Osteoblast (primary cell): ENCODE measurements around the gene CDH6. TPM values are rescaled to one million over a fixed set of nuclear protein-coding genes. Genes with fewer than 3 reads are reported as not detected.

ENCODE experiments used
- DNase-seq: peaks from one replicate; pipeline ENCODE4 v3.0.0; 2011; ENCODE audit warnings: low spot score, mixed read lengths; ENCODE audit not compliant: insufficient read length; ENCODE audit errors: missing footprints
- H2AFZ ChIP-seq: 2 replicates; pipeline ENCODE4 v1.6.0; 2011; ENCODE audit warnings: mild to moderate bottlenecking, low read length
- H3K27ac ChIP-seq: 2 replicates; pipeline ENCODE4 v1.5.1; 2011; ENCODE audit warnings: mild to moderate bottlenecking, low read depth, low read length, moderate library complexity
- H3K27me3 ChIP-seq: 2 replicates; pipeline ENCODE4 v1.6.0; 2012; ENCODE audit warnings: mild to moderate bottlenecking, control low read depth, inconsistent platforms, low read length, moderate library complexity; ENCODE audit not compliant: insufficient read depth
- H3K36me3 ChIP-seq: 2 replicates; pipeline ENCODE4 v1.5.1; 2011; ENCODE audit warnings: mild to moderate bottlenecking, low read length, control low read depth, moderate library complexity; ENCODE audit not compliant: insufficient read depth
- H3K4me1 ChIP-seq: 2 replicates; pipeline ENCODE4 v1.5.1; 2011; ENCODE audit warnings: mild to moderate bottlenecking, low read length, control low read depth, moderate library complexity; ENCODE audit not compliant: insufficient read depth
- H3K4me2 ChIP-seq: 2 replicates; pipeline ENCODE4 v1.6.0; 2011; ENCODE audit warnings: mild to moderate bottlenecking, low read length; ENCODE audit not compliant: insufficient read depth
- H3K4me3 ChIP-seq: fragments of 200-600 bp; sonication (generic); 3 replicates; pipeline ENCODE4 v1.5.1; 2012; ENCODE audit warnings: mild to moderate bottlenecking, low read length, inconsistent platforms; ENCODE audit not compliant: insufficient read depth
- H3K79me2 ChIP-seq: 2 replicates; pipeline ENCODE4 v1.6.0; 2012; ENCODE audit warnings: mild to moderate bottlenecking, low read length, control low read depth, inconsistent platforms; ENCODE audit not compliant: insufficient read depth
- H3K9me3 ChIP-seq: 2 replicates; pipeline ENCODE4 v1.5.1; 2011; ENCODE audit warnings: low read depth, low read length, control low read depth
- H4K20me1 ChIP-seq: 2 replicates; pipeline ENCODE4 v1.6.0; 2012; ENCODE audit warnings: mild to moderate bottlenecking, low read length, control low read depth; ENCODE audit not compliant: insufficient read depth
- CTCF ChIP-seq: IDR thresholded peaks from 2 replicates; pipeline ENCODE4 v1.5.1; 2011; ENCODE audit warnings: mild to moderate bottlenecking, low read depth, low read length, moderate library complexity; ENCODE audit errors: extremely low read depth
- total RNA-seq: library from RNA; depleted of rRNA; stranded (reverse); fragments of >200 nt; gene quantifications from 2 replicates; pipeline ENCODE4 v1.2.3, GENCODE V29; 2012

CDH6 gene
- total RNA-seq, 1 donor: 16.3 TPM

- no peaks in the 10 kb centered on the region for H3K36me3 ChIP-seq
- H3K9me3 ChIP-seq: no peaks in the 10 kb centered on the region
- H3K27ac ChIP-seq: no peak overlapping the region
- no peaks in the 10 kb centered on the region for H4K20me1 ChIP-seq
- no peak overlapping the region for H2AFZ ChIP-seq
- no peak overlapping the region for H3K4me3 ChIP-seq
- no peaks in the 10 kb centered on the region for H3K79me2 ChIP-seq
- no peak for DNase-seq
- TF ChIP-seq CTCF: no peak
- no peaks in the 10 kb centered on the region for H3K4me1 ChIP-seq
- no peak overlapping the region for H3K4me2 ChIP-seq
- no peaks in the 10 kb centered on the region for H3K27me3 ChIP-seq
Measured at GRCh38 chr5:31213705-31214121, 20.2 kb downstream of the CDH6 start.

GRCh38 chr5:31214229-31214628, 20.7 kb downstream of the CDH6 start:
- H3K79me2 ChIP-seq: no peaks in the 10 kb centered on the region

GRCh38 chr5:31215236-31215635, 21.8 kb downstream of the CDH6 start:
- Histone ChIP-seq H4K20me1 (no peaks in the 10 kb centered on the region), H3K4me2 (no peak overlapping the region), H3K4me1 (no peaks in the 10 kb centered on the region), H3K27me3 (no peaks in the 10 kb centered on the region), H3K79me2 (no peaks in the 10 kb centered on the region), H3K27ac (no peak overlapping the region), H3K9me3 (no peaks in the 10 kb centered on the region), H3K4me3 (no peak overlapping the region), H2AFZ (no peak overlapping the region), H3K36me3 (no peaks in the 10 kb centered on the region)
- DNase-seq: no peak
- no peak for TF ChIP-seq CTCF

More at GRCh38 chr5:31214229-31214628, 20.7 kb downstream of the CDH6 start:
- no peak for TF ChIP-seq CTCF
- no peaks in the 10 kb centered on the region for H4K20me1 ChIP-seq
- H3K9me3 ChIP-seq: no peaks in the 10 kb centered on the region
- no peaks in the 10 kb centered on the region for H3K36me3 ChIP-seq
- no peak for DNase-seq
- H3K4me1 ChIP-seq: no peaks in the 10 kb centered on the region
- no peak overlapping the region for H2AFZ ChIP-seq
- H3K4me2 ChIP-seq: no peak overlapping the region
- no peaks in the 10 kb centered on the region for H3K27me3 ChIP-seq
- no peak overlapping the region for H3K27ac ChIP-seq
- no peak overlapping the region for H3K4me3 ChIP-seq

GRCh38 chr5:31217446-31217845, 24.0 kb downstream of the CDH6 start:
- no peak overlapping the region for H3K4me3 ChIP-seq
- no peak overlapping the region for H3K27ac ChIP-seq
- H3K4me2 ChIP-seq: no peak overlapping the region
- DNase-seq: no peak
- H4K20me1 ChIP-seq: no peaks in the 10 kb centered on the region
- no peak for TF ChIP-seq CTCF
- H3K9me3 ChIP-seq: no peaks in the 10 kb centered on the region
- no peaks in the 10 kb centered on the region for H3K27me3 ChIP-seq
- H2AFZ ChIP-seq: no peak overlapping the region
- H3K36me3 ChIP-seq: no peaks in the 10 kb centered on the region
- H3K4me1 ChIP-seq: no peaks in the 10 kb centered on the region
- no peaks in the 10 kb centered on the region for H3K79me2 ChIP-seq
